Measurements from ENCODE around the gene ELL2.

The ELL2 gene

DNA sequence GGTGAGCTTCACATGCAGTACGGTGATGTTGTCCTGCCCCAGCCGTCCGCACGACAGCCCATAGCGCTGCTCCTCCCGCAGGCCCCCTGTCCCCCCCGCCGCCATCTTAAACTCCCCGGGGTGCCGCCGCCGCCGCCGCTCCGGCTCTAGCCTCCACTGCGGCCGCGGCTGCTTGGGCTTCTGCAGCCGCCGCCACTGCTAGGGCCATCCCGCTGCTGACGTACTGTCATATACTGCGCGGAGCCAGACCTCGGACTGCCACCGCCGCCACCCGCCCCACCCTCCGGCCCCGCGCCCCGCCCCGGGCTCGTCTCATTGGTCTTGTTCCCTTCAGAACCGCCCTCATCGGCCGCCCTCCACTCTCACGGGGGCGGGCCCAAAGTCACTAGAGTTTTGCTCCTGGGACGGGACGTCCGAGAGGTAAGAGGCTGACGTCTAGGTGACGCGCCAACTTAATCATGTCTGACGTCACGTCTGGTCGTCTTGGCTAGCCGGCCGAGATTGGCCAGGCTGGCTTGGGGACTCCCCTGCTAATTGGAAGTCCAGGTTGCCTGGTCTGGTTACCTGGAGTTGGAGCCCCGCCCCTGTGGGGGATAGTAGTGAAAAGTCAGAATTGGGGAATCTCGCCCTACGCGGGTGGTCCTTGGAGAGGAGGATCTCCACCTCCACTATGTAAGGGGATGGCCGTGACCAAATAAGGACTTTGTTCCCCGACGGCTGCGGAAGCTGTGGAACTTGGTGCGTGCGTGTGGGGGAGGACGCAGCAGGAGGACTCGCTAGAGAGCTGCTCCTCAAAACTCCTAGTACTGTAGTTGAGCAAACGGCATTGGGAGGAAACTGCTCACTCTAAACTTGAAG, at the start of gene ELL2:
Gene ELL2, minus strand, starts transcription at position 235 of the 858 bp plus-strand sequence. Its CDS starts 130 bp downstream, at position 105.
- peak; percentile 73 for DNase-seq

DNA sequence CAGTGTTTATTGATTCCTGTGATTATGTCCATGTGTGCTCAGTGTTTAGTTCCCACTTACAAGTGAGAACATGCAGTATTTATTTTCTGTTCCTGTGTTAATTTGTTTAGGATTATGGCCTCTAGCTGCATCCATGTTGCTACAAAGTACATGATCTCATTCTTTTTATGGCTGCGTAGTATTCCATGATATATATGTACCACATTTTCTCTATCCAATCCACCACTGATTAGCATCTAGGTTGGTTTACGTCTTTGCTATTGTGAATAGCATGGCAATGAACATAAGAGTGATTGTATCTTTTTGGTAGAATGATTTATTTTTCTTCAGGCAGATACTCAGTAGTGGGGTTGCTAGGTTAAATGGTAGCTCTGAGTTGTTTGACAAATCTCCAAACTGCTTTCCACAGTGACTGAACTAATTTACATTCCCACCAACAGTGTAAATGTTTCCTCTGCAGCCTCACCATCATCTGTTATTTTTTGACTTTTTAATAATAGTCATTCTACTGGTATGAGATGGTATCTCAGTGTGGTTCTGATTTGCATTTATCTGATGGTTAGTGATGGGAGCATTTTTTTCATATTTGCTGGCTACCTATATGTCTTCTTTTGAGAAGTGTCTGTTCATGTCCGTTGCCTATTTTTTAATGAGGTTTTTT, 47.5 kb upstream of the ELL2 start:
- no peak for DNase-seq

DNA sequence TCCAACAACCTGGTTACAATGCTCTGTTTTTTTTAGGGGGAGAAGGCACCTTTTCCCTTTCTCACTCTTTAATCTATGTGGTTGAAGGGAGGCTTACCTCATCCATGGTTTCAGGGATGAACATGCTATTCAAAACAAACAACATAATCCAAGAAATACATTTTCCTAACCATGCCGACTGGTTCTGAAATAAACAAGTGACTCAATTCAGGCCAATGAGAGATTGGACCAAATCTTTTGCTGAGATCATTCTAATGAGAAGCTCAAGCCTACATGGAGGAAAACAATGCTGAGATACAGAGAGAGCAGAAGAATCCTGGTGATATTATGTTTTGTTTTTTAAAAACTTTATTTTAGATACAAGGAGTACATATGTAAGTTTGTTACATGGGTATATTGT, 46.8 kb upstream of the ELL2 start:
- DNase-seq: no peak

DNA sequence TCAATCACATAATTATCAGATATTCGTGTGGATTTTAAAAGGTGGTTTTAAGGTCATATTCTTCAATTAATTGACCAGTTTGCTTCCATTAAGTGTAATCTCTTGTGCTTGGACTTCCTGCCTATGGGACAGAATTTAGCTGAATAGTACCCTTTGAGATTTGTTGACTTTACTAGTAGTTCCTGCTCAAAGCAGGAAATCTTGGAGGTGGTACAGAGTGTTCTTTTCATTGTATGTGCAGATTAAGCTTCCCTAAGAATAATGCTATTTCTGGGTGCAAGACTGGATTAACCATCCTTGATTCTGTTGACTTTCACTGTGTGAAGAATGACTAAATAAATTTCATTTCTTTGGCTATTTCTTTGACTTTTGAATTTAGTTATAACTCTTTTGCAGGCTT, 45.4 kb upstream of the ELL2 start:
- DNase-seq: no peak

DNA sequence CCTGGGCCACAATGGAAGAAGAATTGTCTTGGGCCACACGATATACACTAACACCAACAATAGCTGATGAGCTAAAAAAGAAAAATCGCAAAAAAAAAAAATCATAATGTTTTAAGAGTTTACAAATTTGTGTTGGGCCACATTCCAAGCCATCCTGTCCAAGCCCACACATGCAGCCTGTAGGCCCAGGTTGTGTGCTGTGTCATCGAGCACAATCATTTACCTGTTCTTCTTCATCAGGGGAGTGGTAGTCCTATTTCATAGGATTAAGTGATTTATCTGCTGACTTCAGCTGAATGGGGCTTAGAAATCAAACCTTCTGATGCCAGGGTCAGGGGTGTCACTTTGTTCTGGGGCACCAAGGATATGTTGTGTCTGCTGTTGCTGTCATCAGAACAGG, 44.6 kb upstream of the ELL2 start:
- DNase-seq: no peak

DNA sequence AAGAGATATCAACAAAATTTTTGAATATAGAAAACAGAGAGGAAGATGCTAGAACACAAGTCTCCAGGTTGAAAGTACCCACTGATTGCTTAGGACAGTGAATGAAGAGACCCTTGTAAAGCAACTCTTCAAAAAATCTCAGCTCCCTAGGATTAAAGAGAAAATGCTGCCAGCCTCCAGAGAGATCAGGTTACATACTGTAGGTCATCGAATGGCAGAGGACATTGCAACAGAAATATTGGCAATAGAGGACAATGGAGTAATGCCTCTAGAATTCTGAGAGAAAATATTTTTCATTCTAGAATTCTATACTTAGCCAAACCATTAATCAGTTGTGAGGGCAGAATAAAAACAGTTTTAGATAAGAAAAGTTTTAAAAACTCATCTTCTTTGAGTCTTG, 43.1 kb upstream of the ELL2 start:
- no peak for DNase-seq

DNA sequence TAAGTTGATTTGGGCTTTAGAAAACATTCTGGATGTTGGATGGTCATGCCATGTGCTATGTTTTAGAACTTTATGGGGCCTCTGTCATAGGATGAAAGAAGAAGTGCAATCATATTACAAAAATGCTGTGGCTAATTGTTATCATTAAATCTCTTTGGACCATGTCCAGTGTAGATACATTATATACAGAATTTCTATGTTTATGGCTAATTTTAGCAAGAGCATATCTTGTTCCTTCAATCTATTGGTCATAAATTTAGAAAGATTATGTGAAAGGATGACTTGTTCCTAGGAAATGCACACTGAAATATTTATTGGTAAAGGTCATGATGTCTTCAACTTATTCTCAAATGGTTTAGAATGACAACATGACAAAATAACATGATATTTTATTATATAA, 42.4 kb upstream of the ELL2 start:
- DNase-seq: no peak

DNA sequence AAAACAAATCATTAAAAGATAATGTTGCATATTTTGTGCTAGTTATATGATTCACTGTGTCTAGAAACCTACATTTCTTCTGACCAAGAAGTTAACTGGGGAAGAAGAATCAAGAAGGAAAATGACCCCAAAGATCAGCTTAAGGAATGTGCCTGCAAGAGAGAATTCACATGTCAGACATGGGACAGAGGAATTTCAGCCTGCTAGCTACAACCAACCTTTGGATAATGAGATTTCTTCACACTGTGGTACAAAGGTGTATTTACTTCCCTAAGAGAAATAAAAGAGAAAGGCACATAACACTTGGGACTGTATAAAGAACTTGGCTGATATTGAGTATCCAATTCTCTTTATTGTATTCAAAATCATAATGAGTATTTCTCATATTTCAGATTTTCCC, 39.6 kb upstream of the ELL2 start:
- no peak for DNase-seq

DNA sequence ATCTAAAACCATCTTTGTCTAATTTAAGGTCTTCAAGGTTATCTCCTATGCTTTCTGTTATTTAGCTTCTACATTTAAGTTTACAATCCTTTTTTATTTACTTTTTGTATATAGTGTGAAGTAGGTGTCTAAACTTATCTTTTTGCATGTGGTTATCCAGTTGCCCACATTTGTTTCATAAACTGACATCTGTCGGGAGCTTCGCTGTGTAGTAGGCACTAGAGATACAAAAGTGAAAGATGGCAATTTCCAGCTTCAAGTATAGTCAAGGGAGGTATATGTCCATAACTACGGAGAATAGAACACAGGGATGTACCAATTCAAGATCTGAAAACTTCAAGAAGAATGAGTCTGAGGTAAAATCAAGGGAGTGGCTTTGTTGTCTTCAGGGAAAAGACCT, 38.7 kb upstream of the ELL2 start:
- no peak for DNase-seq

DNA sequence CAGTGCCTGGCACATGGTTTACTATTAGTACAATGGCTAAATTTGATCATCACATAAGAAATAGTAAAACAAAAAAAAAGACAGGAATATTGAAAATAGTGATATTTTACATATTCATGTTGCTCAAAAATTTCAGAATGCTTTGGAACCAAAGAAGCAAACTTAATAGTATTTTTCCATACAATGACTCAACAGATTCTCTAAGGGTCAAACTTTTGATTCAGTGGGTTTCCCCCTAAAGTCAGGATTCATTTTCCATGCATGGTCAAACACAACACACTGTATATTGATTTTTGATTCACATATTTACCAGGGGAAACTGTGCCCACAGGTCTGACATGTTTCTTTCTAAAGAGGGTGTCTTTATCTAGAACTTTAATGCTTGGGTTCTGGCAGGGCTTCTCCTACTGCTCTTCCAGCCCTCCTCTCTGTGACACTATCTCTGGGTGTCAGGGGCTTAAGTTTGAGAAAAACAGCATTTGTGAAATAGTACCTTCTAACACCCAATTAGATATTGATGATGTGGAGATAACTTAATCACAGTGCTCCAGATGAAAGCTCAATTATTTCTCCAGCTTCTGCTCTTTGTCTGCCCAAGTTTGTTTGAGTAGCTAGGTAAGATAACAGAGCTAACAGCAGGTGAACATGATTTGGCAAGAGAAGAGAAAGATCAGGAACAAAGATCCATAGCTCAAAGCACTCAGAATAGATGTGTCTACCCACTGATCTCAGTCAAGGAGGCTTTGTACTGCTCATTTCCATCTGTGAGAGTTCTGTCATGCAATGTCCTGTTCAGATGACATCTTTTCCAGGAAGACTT, 35.5 kb upstream of the ELL2 start:
- DNase-seq: no peak

DNA sequence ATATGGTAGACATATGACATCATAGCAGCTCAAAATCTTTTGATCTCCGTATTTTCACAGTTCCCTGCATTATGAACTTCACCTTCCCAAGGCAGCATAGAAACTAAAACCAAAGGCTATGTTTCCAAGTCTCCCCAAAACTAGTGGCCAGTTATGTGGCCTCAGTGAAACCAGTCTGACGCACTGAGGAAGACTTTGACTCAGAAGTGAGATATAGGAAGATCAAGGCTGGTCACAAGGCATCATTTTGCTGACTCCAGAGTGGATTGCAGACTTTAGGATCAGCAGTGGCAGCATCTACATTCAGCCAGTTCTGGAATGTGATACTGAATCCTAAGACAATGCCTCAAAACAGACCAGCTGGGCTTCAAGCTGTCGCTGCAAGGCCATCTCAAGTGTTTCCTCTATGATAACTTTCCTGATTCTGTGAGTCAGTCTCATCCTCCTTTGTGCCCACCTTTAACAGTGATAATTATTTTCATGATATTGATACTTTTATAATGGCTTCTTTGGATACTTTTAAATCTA, 34.4 kb upstream of the ELL2 start:
- DNase-seq: no peak

DNA sequence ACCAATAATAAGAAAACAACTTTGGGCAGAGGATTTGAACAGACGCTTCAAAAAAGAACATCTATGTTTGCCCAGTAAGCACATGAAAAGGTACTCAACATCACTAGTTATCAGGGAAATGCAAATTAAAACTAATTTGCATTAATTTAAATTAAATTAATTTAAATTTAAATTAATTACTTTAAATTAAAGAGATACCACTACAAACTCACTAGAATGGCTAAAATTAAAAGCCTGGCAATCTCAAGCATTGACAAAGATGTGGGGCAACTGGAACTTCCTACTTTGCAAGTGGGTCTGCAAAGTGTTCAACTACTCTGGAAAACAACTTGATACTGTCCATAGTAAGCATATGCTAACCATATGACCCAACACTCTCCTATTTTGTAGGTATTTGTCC, 32.1 kb upstream of the ELL2 start:
- DNase-seq: no peak

DNA sequence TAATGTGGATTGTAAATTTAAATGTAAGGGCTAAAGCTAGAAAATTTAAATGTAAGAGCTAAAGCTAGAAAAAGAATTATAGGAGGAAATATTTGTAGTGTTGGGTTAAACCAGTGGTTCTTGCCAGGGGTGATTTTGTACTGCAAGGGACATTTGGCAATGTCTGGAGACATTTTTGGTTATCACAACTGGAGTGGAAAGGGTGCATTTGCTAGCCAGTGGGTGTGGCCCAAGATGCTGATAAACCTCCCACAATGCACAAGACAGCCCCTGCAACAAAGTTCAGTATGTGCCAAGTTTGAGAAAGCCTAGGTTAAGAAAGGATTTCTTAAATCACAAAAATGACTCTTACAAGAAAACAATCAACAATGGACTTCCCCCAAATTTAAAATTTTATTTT, 31.6 kb upstream of the ELL2 start:
- no peak for DNase-seq

DNA sequence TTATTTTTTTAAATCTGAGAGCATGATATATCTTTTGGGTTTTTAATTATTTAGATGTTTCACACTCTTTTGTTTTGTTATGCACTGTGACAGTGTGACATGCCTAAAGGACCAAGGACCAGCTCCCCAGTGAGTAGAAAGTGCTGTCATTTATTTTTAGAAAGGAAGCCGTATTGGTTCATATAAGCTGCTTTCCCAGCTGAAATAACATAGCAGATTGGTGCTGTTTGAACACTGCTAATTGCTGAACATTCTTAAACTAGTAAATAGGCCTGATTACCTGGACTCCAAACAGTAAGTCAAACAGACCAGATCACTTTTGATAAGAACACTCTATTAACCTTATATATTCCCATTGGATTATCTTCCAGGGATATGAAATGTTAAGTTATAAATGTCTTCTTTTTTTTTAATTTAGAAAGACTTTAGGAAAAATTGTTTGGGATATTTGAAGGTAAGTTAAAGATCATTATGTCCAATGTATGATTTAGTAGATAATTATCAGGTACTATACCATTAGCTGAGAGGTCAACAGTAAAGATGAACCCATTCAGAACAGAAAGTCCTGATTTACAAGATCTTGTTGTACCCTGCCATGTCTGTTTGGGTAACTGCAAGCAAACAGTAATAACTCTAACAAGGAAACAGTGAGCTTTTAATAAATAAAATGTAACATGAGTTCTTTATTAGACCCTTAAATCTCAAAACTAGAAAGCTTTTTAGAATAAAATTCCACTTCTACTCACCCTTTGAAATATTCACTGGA, 27.8 kb upstream of the ELL2 start:
- DNase-seq: no peak

DNA sequence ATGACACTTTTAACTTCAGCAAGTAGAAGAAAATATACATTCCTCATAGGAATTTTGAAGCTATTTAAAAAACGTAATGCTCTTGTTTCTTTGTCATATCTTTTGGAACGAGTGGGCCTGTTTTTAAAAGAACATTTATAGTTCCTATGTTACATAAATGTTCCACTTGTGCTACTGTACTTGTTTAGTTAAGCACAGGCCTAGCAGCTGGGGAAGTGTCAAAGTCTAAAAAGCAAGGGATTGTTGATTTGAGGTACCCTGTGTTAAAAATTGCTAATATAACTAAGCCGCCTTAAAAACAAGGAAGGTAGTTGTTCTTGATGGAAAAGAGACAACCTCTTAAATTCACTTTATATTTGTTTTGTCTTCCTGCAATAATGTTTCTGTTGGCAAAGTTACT, 27.2 kb upstream of the ELL2 start:
- DNase-seq: no peak

DNA sequence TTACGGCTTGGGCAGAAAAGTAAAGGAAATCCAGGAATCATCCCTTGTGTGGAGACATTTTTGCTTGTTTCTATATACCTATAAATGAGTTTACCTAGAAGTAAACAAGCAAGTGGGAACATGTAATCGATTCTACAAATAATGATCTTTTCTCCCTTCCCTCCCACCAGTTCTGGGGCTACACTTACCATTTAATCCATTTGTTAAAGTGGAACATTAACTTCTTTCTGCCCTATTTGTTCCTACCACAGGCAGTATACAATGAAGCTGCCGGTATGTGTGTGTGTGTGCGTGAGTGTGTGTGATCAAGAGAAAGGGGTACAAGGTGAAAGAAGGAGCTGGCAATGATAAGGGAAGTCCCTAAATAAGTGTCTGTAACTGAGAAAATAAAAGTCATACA, 26.4 kb upstream of the ELL2 start:
- DNase-seq: no peak

DNA sequence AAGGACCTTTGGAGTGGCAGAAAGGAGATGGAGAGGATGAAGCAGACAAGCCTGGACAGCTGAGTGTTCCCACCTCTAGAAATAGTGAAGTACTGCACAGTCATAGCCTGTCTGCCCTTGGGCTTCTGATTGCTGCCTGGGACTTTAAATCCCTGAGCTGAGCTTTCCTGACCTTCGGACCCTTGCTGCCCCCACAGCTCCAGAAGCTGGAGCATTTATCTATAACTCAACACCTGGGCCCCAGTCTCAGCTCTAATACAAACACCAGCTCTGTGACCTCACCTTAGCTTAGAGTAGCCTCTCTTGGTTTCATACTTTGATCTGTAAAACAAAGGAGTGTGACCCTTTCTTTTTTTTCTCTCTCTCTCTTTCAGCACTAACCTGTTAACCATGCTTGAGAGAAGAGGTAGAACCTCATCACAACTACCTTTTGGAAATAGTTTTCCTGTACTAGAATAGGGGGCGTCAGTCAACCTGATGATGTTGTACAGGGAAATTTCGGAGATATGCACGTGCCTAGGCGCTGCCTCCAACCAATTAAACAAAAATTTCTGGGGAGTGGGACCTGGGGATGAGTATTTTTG, 25.4 kb upstream of the ELL2 start:
- no peak for DNase-seq

DNA sequence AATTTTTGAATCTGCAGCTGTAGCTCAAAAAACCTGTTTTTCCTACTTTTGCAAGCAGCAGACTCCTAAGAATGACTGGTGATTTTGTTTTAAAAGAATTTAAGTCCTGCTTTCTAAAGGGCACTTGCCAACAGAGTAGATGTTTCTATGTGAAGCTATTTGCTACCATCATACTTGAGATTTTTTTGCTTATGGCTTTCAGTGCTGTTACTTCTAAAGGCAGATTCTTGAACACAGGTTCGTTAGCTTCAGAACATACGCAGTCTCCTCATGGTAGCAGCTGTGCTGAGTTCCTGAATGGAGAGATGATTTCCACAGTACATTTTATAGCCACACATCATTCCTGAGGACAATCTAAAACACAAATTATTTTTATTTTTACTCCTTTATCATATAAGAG, 24.4 kb upstream of the ELL2 start:
- DNase-seq: no peak

DNA sequence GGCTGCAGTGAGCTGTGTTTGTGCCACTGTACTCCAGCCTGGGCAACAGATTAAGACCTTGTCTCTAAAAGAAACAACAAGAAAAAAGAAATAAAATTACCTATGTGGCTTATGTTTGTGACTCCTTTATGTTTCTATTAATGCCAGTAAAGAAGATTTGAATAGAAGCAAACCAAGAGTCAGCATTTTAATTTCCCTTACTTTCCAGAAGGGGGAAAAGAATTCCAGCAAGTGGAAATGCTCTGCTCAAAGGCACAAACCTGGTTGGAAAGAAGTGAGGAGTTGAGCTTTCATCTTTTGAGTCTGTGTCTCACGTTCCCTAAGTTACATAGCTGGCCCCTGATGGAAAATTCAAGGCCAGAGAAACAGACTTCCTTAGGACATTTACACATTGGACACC, 23.6 kb upstream of the ELL2 start:
- no peak for DNase-seq

DNA sequence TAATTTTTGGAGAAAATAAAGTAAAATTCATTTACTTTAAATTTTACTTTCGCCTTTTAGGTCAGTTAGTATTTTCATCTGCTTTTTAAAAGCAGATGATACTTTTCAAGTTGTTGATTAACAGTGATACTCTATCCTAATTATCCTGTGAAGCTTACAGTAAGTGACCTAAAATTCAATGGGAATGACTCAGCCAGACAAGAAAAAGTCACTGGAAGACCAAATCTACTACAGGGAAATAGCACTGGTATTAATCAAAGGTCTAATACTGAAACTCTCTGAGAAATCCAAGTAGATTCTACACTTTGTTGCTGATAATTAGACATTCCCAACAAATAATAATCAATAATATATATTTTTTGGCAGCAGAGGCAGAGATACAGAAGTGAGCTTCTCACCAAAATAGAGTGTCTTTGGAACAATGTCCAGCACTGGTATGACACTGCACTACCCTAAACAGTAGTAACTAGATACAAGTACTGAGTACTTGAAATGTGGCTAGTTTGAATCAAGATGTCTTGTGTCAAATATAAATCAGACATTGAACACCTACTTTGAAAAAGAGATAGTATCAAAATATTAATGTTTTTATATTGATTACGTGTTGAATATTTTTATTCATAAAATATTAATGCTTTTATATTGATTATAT, 22.8 kb upstream of the ELL2 start:
- DNase-seq: no peak

DNA sequence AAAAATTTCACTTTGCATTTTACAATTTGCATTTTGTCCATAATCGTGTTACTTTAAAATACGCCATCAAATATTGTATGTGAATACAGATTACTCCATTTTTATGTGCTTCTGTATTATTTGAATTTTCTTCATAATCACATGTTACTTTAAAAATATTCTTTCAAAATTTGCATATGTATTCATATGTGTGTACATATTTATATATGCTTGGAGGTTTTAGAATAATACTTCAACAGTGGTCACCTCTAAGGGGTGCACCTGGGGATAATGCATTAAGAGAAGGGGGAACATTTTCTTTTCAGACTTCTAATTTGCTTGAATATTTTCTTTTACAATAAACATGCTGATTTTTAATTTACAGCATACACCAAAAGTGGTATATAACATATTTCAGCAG, 21.9 kb upstream of the ELL2 start:
- no peak for DNase-seq

DNA sequence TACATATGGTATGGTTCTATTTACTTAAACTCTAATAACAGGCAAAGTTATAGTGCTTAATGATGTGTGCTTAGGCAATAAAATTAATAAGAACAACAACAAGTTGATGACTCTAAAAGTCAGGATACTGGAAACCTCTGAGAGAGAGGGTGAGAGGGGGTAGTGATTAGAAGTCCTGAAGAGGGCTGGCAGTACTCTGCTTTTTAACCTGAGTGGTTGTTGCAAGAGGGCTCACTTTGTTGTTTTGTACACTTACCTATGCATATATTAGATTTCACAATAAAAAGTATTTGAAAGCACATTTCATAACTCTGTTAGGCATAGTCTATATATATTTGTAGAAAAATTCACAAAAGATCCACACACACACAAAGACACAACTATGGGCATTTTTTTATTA, 21.4 kb upstream of the ELL2 start:
- no peak for DNase-seq
